Measurements from ENCODE around the gene DDX25.
"Not testable (repeated sequence)": the region's sequence is repeated elsewhere in the genome, so short reads cannot be mapped to it uniquely, and the experiment has no call there.

The DDX25 gene

DNA sequence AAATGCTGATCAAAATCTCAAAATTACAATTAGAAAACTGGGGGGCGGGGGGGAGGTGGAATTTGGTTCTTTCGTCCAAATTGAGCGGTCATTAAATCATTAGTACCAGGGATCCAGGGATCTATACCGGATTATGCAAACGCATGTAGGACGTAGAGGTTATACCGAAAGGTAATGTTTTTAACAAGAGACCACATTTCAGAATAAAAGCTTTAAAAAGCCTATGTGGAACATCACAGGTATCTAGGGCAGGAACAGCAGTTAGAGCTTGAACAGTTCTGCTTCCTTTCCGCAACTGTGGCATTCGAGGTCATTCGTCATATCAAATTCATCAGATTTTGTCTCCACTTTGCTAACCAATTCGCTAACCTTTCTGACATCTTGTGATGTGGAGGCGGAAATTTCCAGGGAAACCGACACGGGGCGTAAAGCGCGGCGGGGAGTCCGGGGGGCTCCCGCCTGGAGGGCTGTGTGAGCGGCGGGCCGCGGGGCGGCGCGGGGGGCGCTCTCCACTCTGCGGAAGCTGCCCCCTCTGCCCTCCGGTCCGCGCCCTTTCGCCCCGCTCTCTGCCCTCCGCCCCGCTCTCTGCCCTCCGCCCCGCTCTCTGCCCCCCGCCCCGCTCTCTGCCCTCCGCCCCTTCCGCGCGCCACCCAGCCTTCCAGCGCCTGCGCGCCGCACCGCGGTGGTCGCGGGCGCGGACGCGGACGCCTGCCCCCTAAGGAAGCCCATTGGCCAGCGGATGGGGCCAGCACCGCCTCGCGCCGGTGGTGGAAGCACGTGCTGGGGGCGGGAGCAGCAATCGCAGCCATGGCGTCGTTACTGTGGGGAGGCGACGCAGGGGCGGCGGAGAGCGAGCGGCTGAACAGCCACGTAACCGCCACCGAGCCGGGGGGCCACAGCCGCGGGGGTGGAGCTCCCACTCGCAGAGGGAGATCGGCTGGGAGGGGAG, at the start of gene DDX25:
Gene DDX25 (plus strand): TSS at position 798 of the 949 bp plus-strand sequence. CDS start 10 bp downstream, at position 808.
- peak within 1 kb of the TSS; percentile 86 for H3K4me3 ChIP-seq (ENCODE audit: low read depth, low read length)
- TF ChIP-seq, protein P1, sequence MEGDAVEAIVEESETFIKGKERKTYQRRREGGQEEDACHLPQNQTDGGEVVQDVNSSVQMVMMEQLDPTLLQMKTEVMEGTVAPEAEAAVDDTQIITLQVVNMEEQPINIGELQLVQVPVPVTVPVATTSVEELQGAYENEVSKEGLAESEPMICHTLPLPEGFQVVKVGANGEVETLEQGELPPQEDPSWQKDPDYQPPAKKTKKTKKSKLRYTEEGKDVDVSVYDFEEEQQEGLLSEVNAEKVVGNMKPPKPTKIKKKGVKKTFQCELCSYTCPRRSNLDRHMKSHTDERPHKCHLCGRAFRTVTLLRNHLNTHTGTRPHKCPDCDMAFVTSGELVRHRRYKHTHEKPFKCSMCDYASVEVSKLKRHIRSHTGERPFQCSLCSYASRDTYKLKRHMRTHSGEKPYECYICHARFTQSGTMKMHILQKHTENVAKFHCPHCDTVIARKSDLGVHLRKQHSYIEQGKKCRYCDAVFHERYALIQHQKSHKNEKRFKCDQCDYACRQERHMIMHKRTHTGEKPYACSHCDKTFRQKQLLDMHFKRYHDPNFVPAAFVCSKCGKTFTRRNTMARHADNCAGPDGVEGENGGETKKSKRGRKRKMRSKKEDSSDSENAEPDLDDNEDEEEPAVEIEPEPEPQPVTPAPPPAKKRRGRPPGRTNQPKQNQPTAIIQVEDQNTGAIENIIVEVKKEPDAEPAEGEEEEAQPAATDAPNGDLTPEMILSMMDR (IDR thresholded peaks at IDR 0.05; ENCODE audit: low read depth, low read length): no peak

GRCh38 chr11:125857670-125858069, 46.6 kb upstream of the DDX25 start:
- H3K4me3 ChIP-seq (ENCODE audit: low read depth, low read length): not testable (repeated sequence)

- not testable (repeated sequence) for H3K4me3 ChIP-seq (ENCODE audit: low read depth, low read length)
Measured at GRCh38 chr11:125862786-125863185, 41.5 kb upstream of the DDX25 start.

- H3K4me3 ChIP-seq (ENCODE audit: low read depth, low read length): not testable (repeated sequence)
Measured at GRCh38 chr11:125865354-125865753, 39.0 kb upstream of the DDX25 start.

- TF ChIP-seq, protein P1 (IDR thresholded peaks at IDR 0.05; ENCODE audit: low read depth, low read length): no peak
- no peak overlapping the region for H3K4me3 ChIP-seq (ENCODE audit: low read depth, low read length)
Measured at GRCh38 chr11:125869521-125869920, 34.8 kb upstream of the DDX25 start.

DNA sequence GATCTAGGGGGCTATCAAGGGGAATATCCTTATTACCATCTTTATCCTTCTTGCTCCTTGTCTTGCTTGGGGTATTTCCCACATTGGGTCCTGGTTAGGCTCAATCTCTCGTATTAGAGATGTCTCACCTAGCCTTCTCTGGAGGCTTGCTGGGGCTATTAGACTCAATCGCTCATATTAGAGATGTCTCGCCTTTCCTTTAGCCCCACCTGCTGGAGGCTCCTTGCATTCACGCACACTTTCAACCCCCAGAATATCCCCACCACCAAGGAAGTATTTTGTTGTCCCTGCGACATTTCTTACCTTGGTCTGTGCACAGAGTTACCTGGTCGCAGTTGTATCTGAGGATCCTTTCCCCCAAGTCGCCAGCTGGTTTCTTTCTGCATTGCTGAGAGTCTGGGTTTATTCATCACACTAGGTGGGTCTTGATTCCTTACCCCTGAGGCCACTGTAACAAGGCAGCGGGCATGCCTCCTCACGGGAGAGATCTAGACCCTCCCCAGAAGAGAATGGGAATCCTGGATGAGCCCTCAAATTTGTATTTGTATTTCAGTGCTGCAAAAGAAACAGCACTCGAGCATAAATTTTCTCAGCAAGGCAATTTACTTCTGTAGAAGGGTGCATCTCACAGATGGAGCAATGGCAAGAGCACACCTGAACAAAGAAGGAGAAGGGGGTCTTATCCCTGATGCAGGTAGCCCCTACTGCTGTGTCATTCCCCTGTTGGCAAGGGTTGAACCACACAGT, 32.7 kb upstream of the DDX25 start:
- no peak overlapping the region for H3K4me3 ChIP-seq (ENCODE audit: low read depth, low read length)
- TF ChIP-seq, protein P1 (IDR thresholded peaks at IDR 0.05; ENCODE audit: low read depth, low read length): peak; percentile 47; the same call in 1 of the 2 replicates

DNA sequence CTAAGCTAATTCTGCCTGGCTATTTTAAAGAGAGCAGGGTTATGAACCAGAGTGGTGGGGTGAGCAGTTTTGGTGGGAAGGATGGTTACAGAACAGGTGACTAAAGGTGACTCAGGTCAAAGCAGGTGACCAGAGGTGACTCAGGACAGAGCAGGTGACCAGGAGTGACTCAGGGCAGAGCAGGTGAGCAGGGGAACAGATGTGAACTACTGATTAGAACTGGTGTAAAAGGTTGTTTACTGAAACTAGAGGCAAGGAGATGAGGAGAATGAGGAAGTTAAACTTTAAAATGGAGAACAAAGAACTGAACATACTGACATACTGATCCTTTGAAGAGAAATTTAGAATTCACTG, 32.2 kb upstream of the DDX25 start:
- TF ChIP-seq, protein P1 (IDR thresholded peaks at IDR 0.05; ENCODE audit: low read depth, low read length): no peak
- H3K4me3 ChIP-seq (ENCODE audit: low read depth, low read length): no peak overlapping the region

GRCh38 chr11:125873881-125874555, 30.3 kb upstream of the DDX25 start:
- H3K4me3 ChIP-seq (ENCODE audit: low read depth, low read length): 0 out of 2 replicates have a peak overlapping the region, but pooled peaks have one; percentile 8
- TF ChIP-seq, protein P1 (IDR thresholded peaks at IDR 0.05; ENCODE audit: low read depth, low read length): no peak
